ACC112 (cell line): Measurements from ENCODE around the gene TXNL4B.
A peak's percentile ranks its signal among the peaks of the same experiment; 100 is the strongest.
"Not testable (repeated sequence)": the region's sequence is repeated elsewhere in the genome, so short reads cannot be mapped to it uniquely, and the experiment has no call there.

ENCODE experiments used
- H2AFZ ChIP-seq: fragments of 200-600 bp; sonication (generic); one replicate; pipeline ENCODE4 v1.6.0; 2017; ENCODE audit warnings: antibody characterized with exemption, low read length; ENCODE audit not compliant: unreplicated experiment
- H3K27ac ChIP-seq: fragments of 200-600 bp; sonication (generic); 2 replicates; pipeline ENCODE4 v1.5.1; 2014; ENCODE audit warnings: low read depth, mild to moderate bottlenecking, antibody characterized with exemption, low read length, moderate library complexity
- H3K27me3 ChIP-seq: fragments of 200-600 bp; sonication (generic); 2 replicates; pipeline ENCODE4 v1.6.1; 2014; ENCODE audit warnings: mild to moderate bottlenecking, antibody characterized with exemption, low read length, moderate library complexity, mixed read lengths; ENCODE audit not compliant: insufficient read depth
- H3K36me3 ChIP-seq: fragments of 200-600 bp; sonication (generic); 2 replicates; pipeline ENCODE4 v1.6.1; 2016; ENCODE audit warnings: mild to moderate bottlenecking, antibody characterized with exemption, low read length, moderate library complexity, mixed read lengths; ENCODE audit not compliant: insufficient read depth
- H3K4me1 ChIP-seq: fragments of 200-600 bp; sonication (generic); one replicate; pipeline ENCODE4 v1.6.1; 2016; ENCODE audit warnings: low read length, mixed read lengths; ENCODE audit not compliant: insufficient read depth, unreplicated experiment, control insufficient read depth
- H3K4me3 ChIP-seq: fragments of 200-600 bp; sonication (generic); 2 replicates; pipeline ENCODE4 v1.5.1; 2014; ENCODE audit warnings: mild to moderate bottlenecking, low read depth, low read length
- H3K79me2 ChIP-seq: fragments of 200-600 bp; sonication (generic); one replicate; pipeline ENCODE4 v1.6.0; 2016; ENCODE audit warnings: low read length; ENCODE audit not compliant: control insufficient read depth, unreplicated experiment, insufficient read depth

Gene TXNL4B

DNA sequence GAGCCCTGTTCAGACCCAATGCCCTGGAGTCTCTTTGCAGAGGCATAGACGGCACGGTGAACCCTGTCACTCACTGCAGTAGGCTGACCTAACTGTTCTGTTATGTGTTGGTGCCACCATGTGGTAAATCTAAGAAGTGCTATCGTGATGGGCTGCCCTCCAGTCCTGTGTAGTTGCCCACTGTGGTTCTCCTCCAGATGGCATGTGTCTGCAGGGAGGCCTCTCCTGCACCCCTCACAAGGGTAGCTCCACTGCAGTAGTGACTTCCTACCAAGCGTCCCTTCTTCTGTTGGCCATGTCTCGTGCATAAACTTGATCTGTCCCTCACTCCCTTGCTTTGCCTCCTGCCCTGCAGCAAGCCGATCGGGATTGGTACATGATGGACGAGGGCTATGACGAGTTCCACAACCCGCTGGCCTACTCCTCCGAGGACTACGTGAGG is 6.0 kb upstream of the TXNL4B start:
- no peaks in the 10 kb centered on the region for H3K27me3 ChIP-seq
- H3K79me2 ChIP-seq = peaks cover 27% of the 10 kb centered on the region
- no peak overlapping the region for H3K27ac ChIP-seq
- peaks cover 36% of the 10 kb centered on the region for H3K36me3 ChIP-seq
- H3K4me3 ChIP-seq = no peak overlapping the region
- H3K4me1 ChIP-seq = peaks cover 12% of the 10 kb centered on the region
- H2AFZ ChIP-seq = no peak overlapping the region

DNA sequence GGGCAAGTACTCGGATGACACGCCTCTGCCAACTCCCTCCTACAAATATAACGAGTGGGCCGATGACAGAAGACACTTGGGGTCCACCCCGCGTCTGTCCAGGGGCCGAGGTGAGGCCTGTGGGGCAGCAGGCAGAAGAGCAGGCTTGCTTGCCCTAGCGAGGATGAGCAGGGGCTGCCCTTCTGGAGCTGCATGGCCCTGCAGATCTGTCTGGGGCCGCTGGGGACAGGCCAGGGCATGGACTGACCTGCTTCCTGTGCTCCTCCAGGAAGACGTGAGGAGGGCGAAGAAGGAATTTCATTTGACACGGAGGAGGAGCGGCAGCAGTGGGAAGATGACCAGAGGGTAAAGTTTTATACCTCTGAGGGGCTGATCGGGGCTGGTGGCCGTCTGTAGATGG is 5.5 kb upstream of the TXNL4B start:
- Histone ChIP-seq H3K4me1 (peaks cover 12% of the 10 kb centered on the region), H2AFZ (no peak overlapping the region), H3K27ac (no peak overlapping the region), H3K4me3 (no peak overlapping the region), H3K79me2 (peaks cover 32% of the 10 kb centered on the region), H3K36me3 (peaks cover 35% of the 10 kb centered on the region), H3K27me3 (no peaks in the 10 kb centered on the region)

DNA sequence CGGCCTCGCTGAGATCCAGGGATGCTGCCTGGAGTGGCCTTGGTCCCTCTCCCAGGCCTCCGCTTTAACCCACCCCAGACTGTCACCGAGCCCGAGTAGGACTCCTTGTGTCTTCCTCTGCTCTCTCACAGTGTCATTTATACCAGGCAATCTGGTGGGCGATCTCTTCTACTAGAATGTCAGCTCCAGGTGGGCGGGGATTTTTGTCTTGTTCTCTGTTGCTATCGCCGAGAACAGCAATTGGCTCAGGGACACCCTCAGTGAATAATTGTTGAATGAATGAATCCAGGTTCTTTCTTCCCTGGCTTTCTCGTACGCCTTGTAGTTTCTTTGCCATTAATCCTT is 818 bp upstream of the TXNL4B start:
- Histone ChIP-seq H2AFZ (peak overlapping the region; percentile 75), H3K4me3 (peak overlapping the region; percentile 97), H3K79me2 (peaks cover 69% of the 10 kb centered on the region), H3K27me3 (no peaks in the 10 kb centered on the region), H3K27ac (peak overlapping the region; percentile 71), H3K36me3 (peaks cover 9% of the 10 kb centered on the region), H3K4me1 (peaks cover 27% of the 10 kb centered on the region)

DNA sequence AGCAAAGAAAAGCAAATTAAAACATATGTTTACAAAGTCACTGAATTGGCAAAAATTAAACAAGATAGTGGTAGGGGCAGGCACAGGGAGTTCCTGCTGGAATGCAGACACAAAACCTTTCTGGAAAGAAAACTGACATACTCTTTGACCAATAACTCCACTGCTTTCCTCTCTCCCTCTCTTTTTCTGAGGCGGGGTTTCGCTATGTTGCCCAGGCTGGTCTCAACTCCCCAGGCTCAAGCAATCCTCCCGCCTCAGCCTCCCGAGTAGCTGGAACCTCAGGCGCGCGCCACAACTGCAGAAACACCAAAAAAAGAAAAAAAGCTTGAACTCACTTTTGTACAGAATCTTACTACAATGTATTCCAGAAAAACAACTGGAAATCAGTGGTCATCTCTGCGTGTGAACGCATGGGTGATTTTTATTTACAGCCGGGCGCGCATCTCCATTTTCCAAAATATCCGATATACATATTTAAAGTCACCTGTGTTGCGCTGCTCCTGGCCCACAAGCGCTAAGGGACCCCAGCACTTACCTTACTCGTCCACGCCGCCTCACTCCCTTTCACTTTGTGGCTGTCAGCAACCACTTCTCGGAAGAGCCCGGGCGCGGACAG is 480 bp downstream of the TXNL4B start:
- Histone ChIP-seq H3K27ac (peak overlapping the region; percentile 61), H3K4me3 (peak overlapping the region; percentile 97), H3K36me3 (peaks cover 14% of the 10 kb centered on the region), H3K4me1 (peaks cover 27% of the 10 kb centered on the region), H3K27me3 (no peaks in the 10 kb centered on the region), H3K79me2 (peaks cover 69% of the 10 kb centered on the region), H2AFZ (peak overlapping the region; percentile 72)

DNA sequence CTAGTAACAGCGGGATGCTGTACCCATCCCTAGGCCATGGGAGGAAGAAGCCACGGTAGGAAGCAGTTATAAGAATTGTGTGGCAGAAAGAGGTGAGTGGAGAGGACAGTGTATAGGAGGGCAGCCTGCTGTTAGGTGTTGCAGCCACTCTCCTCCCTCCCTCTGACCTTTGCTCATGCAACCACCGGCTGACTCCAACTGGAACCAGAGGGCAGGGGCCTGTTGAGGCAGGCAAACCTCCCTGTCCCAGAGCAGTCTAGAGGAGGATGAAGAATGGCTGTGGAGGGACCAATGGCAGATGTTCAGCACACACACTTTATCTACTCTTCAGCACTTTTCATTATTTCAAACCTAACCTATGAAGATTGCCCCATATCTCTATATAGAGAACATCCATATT is 2.2 kb downstream of the TXNL4B start:
- Histone ChIP-seq H2AFZ (no peak overlapping the region), H3K79me2 (peaks cover 60% of the 10 kb centered on the region), H3K4me1 (peaks cover 27% of the 10 kb centered on the region), H3K27ac (no peak overlapping the region), H3K36me3 (peaks cover 18% of the 10 kb centered on the region), H3K27me3 (no peaks in the 10 kb centered on the region), H3K4me3 (no peak overlapping the region)

DNA sequence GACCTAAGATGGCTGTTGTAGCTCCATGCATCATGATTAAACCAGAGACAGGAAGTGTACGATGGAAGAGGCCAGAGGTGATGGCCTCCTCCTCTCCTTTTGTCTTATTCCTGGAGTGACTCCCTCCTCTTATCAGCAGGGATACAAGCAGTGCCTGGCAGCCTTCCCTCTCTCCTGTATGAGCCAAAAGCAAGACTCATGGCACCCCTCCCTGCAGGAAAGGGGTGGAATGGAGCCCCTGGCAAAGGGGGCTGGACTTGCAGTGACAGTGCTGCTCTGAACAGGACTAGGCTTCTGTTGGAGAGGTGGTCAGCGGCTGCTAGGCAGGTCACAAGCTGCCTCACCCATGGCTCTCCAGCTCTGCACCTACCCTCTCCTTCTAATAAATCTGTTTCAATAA is 8.4 kb downstream of the TXNL4B start:
- H3K27me3 ChIP-seq = no peaks in the 10 kb centered on the region
- peaks cover 1% of the 10 kb centered on the region for H3K79me2 ChIP-seq
- peaks cover 39% of the 10 kb centered on the region for H3K36me3 ChIP-seq
- no peak overlapping the region for H2AFZ ChIP-seq
- H3K4me1 ChIP-seq = no peaks in the 10 kb centered on the region
- no peak overlapping the region for H3K27ac ChIP-seq
- no peak overlapping the region for H3K4me3 ChIP-seq

DNA sequence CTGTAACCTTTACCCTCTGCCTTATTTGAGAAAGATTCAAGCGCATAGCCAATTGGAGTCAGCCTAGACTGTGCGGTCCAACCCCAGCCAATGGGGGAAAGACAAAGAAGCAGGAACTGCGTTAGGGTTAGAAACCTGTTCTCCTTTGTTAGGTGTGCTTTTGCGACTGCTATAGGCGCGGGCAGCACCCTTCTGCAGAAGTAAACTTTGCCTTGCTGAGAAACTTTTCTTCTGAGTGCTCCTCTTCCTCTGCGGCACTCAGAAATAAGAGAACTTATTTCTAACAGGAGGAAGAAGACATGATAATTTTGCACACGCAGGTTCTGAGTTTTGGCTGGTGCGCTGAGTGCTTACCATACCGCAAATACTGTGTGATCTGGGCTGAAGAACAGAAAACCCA is 9.0 kb downstream of the TXNL4B start:
- peaks cover 39% of the 10 kb centered on the region for H3K36me3 ChIP-seq

DNA sequence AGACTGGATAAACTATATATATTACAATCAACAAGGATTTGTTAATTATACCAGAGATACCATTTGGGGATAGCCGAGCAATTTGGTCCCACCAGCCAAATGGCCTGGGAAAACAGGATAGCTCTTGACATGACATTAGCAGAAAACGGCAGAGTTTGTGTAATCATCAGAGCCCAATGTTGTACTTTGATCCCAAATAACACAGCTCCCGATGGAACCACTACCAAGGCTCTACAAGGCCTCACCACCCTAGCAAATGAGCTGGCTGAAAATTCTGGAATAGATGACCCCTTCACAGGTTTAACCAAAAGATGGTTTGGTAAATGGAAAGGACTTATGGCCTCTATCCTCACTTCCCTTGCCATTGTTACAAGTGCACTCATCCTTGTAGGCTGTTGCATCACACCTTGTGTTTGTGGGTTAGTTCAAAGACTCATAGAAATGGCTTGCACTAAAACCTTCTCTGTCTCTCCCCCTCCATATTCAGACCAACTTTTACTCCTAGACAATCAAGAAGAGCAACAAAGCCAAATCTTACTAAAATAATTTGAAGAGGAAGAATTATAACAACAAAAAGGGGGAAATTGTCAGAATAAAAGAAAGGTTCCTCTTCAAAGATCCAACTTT is 9.5 kb downstream of the TXNL4B start:
- Histone ChIP-seq H3K4me3 (no peak overlapping the region), H3K4me1 (no peaks in the 10 kb centered on the region), H3K27ac (no peak overlapping the region), H2AFZ (no peak overlapping the region), H3K36me3 (peaks cover 38% of the 10 kb centered on the region), H3K79me2 (no peaks in the 10 kb centered on the region), H3K27me3 (no peaks in the 10 kb centered on the region)

More for the DNA sequence above, 9.0 kb downstream of the TXNL4B start:
- Histone ChIP-seq H3K79me2 (no peaks in the 10 kb centered on the region), H3K27me3 (no peaks in the 10 kb centered on the region), H3K4me1 (no peaks in the 10 kb centered on the region), H3K27ac (no peak overlapping the region), H2AFZ (no peak overlapping the region), H3K4me3 (no peak overlapping the region)

DNA sequence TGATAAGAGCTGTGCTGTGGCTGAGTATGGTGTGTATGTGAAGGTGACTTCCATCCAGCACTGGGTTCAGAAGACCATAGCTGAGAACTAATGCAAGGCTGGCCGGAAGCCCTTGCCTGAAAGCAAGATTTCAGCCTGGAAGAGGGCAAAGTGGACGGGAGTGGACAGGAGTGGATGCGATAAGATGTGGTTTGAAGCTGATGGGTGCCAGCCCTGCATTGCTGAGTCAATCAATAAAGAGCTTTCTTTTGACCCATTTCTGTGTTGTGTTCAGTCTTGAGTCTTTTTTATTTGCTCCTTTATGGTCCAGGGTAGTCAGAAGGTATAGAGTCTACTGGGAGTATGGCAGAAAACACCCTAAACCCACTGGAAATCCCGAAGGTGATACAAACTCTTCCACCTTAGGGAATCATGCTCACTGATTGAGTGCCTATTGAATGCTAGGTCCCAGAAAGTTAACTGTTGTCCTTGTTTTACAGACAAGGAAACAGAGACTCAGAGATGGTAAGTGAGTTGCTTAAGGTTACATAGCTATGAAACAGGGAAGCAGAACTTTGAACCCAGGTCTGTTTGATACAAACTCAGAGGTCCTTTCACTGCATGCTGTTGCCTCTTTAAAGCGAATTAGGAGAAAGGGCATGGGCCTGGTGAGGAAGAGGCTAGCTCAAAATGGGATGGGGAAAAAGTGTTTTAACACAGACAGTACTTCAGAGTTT is 16.3 kb downstream of the TXNL4B start:
- not testable (repeated sequence) for H3K27me3 ChIP-seq, H3K27ac ChIP-seq, H3K36me3 ChIP-seq, H2AFZ ChIP-seq, H3K4me3 ChIP-seq, H3K4me1 ChIP-seq, H3K79me2 ChIP-seq

DNA sequence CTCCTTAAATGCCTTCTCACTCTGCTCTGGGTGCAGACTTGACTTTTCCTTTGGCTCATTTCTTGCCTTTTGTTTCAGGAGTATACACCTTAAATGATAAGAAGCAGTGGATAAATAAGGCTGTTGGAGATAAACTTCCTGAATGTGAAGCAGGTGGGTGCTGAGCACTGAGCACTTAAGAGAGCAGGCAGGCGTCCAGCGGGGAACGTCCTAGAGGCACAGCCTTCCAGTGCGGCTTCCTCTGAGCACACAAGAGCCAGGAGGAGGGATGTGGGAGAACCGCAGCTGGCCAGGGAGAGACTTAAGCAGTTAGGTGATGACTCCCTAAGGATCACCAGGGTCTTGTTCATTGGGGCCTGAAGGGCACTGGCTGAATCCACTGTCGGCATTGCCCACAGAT is 18.4 kb downstream of the TXNL4B start:
- not testable (repeated sequence) for H3K36me3 ChIP-seq

More for the DNA sequence above, 18.4 kb downstream of the TXNL4B start:
- not testable (repeated sequence) for H3K4me3 ChIP-seq, H3K27ac ChIP-seq, H2AFZ ChIP-seq, H3K27me3 ChIP-seq, H3K4me1 ChIP-seq, H3K79me2 ChIP-seq
